ACC112 (cell line): Measurements from ENCODE around the gene CDK2AP2.
"Not testable (repeated sequence)": the region's sequence is repeated elsewhere in the genome, so short reads cannot be mapped to it uniquely, and the experiment has no call there.

Source experiments
- H2AFZ ChIP-seq: fragments of 200-600 bp; sonication (generic); one replicate; pipeline ENCODE4 v1.6.0; 2017; ENCODE audit warnings: antibody characterized with exemption, low read length; ENCODE audit not compliant: unreplicated experiment
- H3K27ac ChIP-seq: fragments of 200-600 bp; sonication (generic); 2 replicates; pipeline ENCODE4 v1.5.1; 2014; ENCODE audit warnings: low read depth, mild to moderate bottlenecking, antibody characterized with exemption, low read length, moderate library complexity
- H3K27me3 ChIP-seq: fragments of 200-600 bp; sonication (generic); 2 replicates; pipeline ENCODE4 v1.6.1; 2014; ENCODE audit warnings: mild to moderate bottlenecking, antibody characterized with exemption, low read length, moderate library complexity, mixed read lengths; ENCODE audit not compliant: insufficient read depth
- H3K36me3 ChIP-seq: fragments of 200-600 bp; sonication (generic); 2 replicates; pipeline ENCODE4 v1.6.1; 2016; ENCODE audit warnings: mild to moderate bottlenecking, antibody characterized with exemption, low read length, moderate library complexity, mixed read lengths; ENCODE audit not compliant: insufficient read depth
- H3K4me1 ChIP-seq: fragments of 200-600 bp; sonication (generic); one replicate; pipeline ENCODE4 v1.6.1; 2016; ENCODE audit warnings: low read length, mixed read lengths; ENCODE audit not compliant: insufficient read depth, unreplicated experiment, control insufficient read depth
- H3K4me3 ChIP-seq: fragments of 200-600 bp; sonication (generic); 2 replicates; pipeline ENCODE4 v1.5.1; 2014; ENCODE audit warnings: mild to moderate bottlenecking, low read depth, low read length
- H3K79me2 ChIP-seq: fragments of 200-600 bp; sonication (generic); one replicate; pipeline ENCODE4 v1.6.0; 2016; ENCODE audit warnings: low read length; ENCODE audit not compliant: control insufficient read depth, unreplicated experiment, insufficient read depth

The CDK2AP2 gene

DNA sequence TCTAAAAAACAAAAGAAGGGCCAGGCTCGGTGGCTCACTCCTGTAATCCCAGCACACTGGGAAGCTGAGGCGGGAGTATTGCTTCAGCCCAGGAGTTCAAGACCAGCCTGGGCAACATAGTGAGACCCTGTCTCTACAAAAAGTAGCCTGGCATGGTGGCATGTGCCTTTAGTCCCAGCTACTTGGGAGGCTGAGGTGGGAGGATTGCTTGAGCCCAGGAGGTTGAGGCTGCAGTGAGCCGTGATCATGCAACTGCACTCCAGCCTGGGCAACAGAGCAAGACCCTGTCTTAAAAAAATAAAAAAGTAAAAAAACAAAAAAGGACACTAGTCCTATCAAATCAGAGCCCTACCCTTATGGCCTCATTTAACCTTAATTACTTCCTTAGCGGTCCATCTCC lies 3.6 kb upstream of the CDK2AP2 start:
- H3K27me3 ChIP-seq: peaks cover 11% of the 10 kb centered on the region
- H2AFZ ChIP-seq, H3K36me3 ChIP-seq, H3K4me1 ChIP-seq, H3K79me2 ChIP-seq, H3K27ac ChIP-seq, H3K4me3 ChIP-seq: not testable (repeated sequence)

DNA sequence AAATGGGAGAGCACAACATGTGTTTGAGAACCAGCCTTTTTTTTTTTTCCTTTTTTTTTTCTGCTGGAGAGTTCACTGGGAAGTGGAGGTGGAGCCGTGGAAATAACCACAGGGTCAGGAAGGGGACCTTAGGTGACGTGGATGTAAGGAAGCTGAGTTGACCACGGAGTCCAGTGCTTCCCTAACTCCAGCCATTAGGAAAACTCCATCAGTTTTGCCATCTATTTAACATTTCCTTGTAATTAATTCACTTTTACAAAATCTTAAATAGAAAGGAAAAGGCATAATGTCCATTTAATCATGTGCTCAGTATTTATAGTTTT lies 2.0 kb upstream of the CDK2AP2 start:
- Histone ChIP-seq H2AFZ (no peak overlapping the region), H3K79me2 (peaks cover 9% of the 10 kb centered on the region), H3K4me1 (peaks cover 19% of the 10 kb centered on the region), H3K27me3 (peaks cover 11% of the 10 kb centered on the region), H3K36me3 (no peaks in the 10 kb centered on the region), H3K4me3 (no peak overlapping the region), H3K27ac (no peak overlapping the region)

- Histone ChIP-seq H3K79me2 (peaks cover 9% of the 10 kb centered on the region), H3K27me3 (peaks cover 3% of the 10 kb centered on the region; the same call in 1 of the 2 replicates), H3K4me3 (peak overlapping the region; percentile 81), H2AFZ (peak overlapping the region; percentile 97), H3K36me3 (no peaks in the 10 kb centered on the region), H3K27ac (peak overlapping the region; percentile 81), H3K4me1 (peaks cover 22% of the 10 kb centered on the region)
These were observed 642 bp upstream of the CDK2AP2 start for GRCh38 chr11:67508486-67509121.

DNA sequence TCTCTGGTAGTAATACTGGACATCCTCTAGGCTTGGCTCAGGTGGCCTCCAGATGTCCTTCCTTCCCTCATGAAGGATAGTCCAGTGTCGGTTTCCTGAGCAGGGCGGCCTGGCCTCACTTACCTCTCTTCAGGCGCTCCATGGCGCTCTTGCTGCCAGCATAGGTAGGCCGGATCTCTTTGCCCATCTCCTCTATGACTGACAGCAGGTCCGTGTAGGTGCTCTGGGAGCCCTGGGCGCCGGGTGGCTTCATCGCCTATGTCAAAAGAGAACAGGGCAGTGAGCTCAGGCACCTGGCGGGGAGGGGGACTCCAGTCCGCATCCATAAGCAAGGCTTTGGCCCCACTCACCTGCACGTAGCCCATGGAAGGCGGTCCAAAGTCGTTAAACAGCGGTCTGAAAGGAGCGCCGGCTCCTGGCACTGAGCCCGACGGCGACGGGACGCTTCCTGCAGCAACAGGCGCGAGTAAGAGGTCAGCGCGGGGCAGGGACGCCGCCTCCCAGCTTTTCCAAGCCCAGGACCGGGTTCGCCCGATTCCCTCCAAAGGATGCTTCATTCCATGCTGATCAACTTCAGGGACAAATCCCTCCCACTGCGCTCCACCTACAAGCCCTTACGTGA lies 609 bp downstream of the CDK2AP2 start:
- no peak overlapping the region for H2AFZ ChIP-seq
- H3K79me2 ChIP-seq: peaks cover 9% of the 10 kb centered on the region
- H3K27me3 ChIP-seq: no peaks in the 10 kb centered on the region
- no peaks in the 10 kb centered on the region for H3K36me3 ChIP-seq
- H3K4me3 ChIP-seq: peak overlapping the region; percentile 81
- H3K27ac ChIP-seq: 0 out of 2 replicates have a peak overlapping the region, but pooled peaks have one; percentile 41
- peaks cover 25% of the 10 kb centered on the region for H3K4me1 ChIP-seq

DNA sequence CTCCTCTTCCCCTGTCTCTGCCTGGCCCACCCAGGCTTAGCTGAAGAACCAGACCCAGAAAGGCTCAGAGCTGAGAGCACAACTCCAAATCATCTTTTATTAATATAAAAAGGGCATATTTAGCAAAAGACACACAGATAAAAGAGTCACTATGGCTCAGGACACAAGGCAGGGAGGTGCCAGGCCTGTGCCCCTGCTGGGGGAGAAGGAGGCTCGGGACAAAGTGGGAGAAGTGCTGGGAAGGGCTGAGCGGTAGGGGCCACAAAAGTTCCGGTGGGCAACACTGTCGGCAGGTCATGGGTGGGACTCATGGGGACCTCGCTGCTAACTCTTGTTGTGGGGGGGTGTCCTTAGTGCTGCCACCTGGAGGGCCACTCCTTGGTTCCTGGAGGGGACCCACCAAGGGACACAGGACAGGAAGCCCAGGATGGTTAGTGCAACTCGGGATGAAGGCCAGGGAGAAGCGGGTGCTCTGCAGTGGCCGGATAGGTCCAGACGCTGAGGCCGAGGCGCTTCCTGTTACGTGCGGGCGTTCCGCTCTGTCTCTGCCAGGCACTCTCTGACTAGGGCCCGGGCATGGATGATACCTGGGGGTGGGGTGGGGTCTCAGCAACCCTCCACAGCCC lies 1.4 kb downstream of the CDK2AP2 start:
- no peak overlapping the region for H2AFZ ChIP-seq
- peak overlapping the region; percentile 41 for H3K27ac ChIP-seq
- H3K4me3 ChIP-seq: peak overlapping the region; percentile 81; the same call in 1 of the 2 replicates
- H3K79me2 ChIP-seq: peaks cover 9% of the 10 kb centered on the region
- H3K27me3 ChIP-seq: no peaks in the 10 kb centered on the region
- no peaks in the 10 kb centered on the region for H3K36me3 ChIP-seq
- H3K4me1 ChIP-seq: peaks cover 25% of the 10 kb centered on the region

- H3K36me3 ChIP-seq: no peaks in the 10 kb centered on the region
- H3K4me3 ChIP-seq: peak overlapping the region; percentile 98
- peaks cover 9% of the 10 kb centered on the region for H3K79me2 ChIP-seq
- H3K27me3 ChIP-seq: no peaks in the 10 kb centered on the region
- peaks cover 25% of the 10 kb centered on the region for H3K4me1 ChIP-seq
- no peak overlapping the region for H2AFZ ChIP-seq
- H3K27ac ChIP-seq: peak overlapping the region; percentile 81
These were observed 2.2 kb downstream of the CDK2AP2 start for GRCh38 chr11:67505605-67506396.

- Histone ChIP-seq H3K79me2 (peaks cover 9% of the 10 kb centered on the region), H3K27me3 (no peaks in the 10 kb centered on the region), H2AFZ (peak within 1 kb of the TSS; percentile 65), H3K4me1 (peaks cover 25% of the 10 kb centered on the region), H3K27ac (peak within 1 kb of the TSS; percentile 81), H3K36me3 (no peaks in the 10 kb centered on the region), H3K4me3 (peak within 1 kb of the TSS; percentile 98)
These were observed 2.9 kb downstream of the CDK2AP2 start, which contains the start of gene PITPNM1 for GRCh38 chr11:67504950-67505581. Gene PITPNM1, minus strand, starts transcription at chr11:67505363. Its CDS starts 1,183 bp downstream, at chr11:67504180.

- no peaks in the 10 kb centered on the region for H3K36me3 ChIP-seq
These were observed 3.7 kb downstream of the CDK2AP2 start for GRCh38 chr11:67504005-67504949.

GRCh38 chr11:67503119-67504004 lies 4.6 kb downstream of the CDK2AP2 start:
- peaks cover 9% of the 10 kb centered on the region for H3K79me2 ChIP-seq
- no peak overlapping the region for H2AFZ ChIP-seq
- H3K4me3 ChIP-seq: peak overlapping the region; percentile 98
- H3K27ac ChIP-seq: no peak overlapping the region
- peaks cover 25% of the 10 kb centered on the region for H3K4me1 ChIP-seq
- no peaks in the 10 kb centered on the region for H3K36me3 ChIP-seq
- no peaks in the 10 kb centered on the region for H3K27me3 ChIP-seq

More at GRCh38 chr11:67504005-67504949, 3.7 kb downstream of the CDK2AP2 start:
- H2AFZ ChIP-seq: peak overlapping the region; percentile 65
- no peaks in the 10 kb centered on the region for H3K27me3 ChIP-seq
- peak overlapping the region; percentile 81; the same call in 1 of the 2 replicates for H3K27ac ChIP-seq
- H3K4me3 ChIP-seq: peak overlapping the region; percentile 98
- peaks cover 9% of the 10 kb centered on the region for H3K79me2 ChIP-seq
- H3K4me1 ChIP-seq: peaks cover 25% of the 10 kb centered on the region
